B cell (primary cell): ENCODE measurements around the gene PCGF1.

Experiments used
- CTCF ChIP-seq: fragments of 200-600 bp; IDR thresholded peaks from one replicate; pipeline ENCODE4 v1.8.0; 2022; ENCODE audit warnings: antibody characterized with exemption, mild to moderate bottlenecking
- EZH2 ChIP-seq: IDR thresholded peaks from 2 replicates; pipeline ENCODE4 v1.6.1; 2012; ENCODE audit warnings: borderline replicate concordance, low read depth, mild to moderate bottlenecking, moderate library complexity, low read length; ENCODE audit not compliant: insufficient read depth, poor library complexity, severe bottlenecking

- TF ChIP-seq CTCF = no peak
- TF ChIP-seq EZH2 = no peak
These were observed 2.8 kb upstream of the PCGF1 start for GRCh38 chr2:74510272-74510671.
